ENCODE data around the gene STX16. TPM values are rescaled to one million over a fixed set of nuclear protein-coding genes. Genes with fewer than 3 reads are reported as not detected.

Gene STX16
- total RNA-seq, 1 donor from 2014 or later, result 24.7 TPM

DNA sequence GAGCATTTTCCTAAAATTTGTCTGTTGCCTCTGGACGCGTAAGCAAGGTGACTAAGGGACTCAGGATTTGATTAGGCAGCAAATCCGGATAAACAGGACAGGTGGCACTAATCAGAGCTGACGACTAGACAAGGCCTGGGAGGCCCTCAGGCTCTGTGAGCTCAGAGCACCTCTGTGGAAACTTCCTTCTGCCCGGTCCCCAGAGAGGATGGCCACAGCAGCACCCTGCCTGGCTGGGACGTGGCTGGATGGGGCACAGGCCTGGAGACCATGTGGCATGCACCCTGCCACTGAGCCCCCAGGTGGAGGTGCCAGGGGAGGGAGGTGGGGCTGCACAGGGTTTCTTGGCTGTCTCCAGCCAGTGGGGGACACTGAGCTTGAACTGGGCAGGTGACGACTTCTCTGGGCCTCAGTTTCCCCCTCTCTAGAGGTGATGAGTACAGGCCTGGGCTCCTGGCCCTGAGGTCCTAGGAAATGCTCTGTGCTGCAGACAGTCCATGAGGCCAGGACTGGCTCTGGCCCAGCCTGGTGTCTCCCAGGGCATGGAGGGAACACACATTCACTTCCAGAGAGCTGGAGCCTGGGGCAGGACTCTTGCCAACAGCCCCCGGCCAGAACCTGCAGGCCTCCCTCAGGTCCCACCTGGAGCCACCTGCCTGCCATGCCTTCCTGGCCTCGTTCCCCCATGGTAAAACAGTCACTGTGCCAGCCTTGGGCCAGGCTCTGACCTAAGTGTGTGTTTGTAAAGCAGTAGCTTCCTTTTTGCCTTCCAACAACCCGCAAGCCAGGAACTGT lies 39.6 kb upstream of the STX16 start:
- TF ChIP-seq, protein P1, sequence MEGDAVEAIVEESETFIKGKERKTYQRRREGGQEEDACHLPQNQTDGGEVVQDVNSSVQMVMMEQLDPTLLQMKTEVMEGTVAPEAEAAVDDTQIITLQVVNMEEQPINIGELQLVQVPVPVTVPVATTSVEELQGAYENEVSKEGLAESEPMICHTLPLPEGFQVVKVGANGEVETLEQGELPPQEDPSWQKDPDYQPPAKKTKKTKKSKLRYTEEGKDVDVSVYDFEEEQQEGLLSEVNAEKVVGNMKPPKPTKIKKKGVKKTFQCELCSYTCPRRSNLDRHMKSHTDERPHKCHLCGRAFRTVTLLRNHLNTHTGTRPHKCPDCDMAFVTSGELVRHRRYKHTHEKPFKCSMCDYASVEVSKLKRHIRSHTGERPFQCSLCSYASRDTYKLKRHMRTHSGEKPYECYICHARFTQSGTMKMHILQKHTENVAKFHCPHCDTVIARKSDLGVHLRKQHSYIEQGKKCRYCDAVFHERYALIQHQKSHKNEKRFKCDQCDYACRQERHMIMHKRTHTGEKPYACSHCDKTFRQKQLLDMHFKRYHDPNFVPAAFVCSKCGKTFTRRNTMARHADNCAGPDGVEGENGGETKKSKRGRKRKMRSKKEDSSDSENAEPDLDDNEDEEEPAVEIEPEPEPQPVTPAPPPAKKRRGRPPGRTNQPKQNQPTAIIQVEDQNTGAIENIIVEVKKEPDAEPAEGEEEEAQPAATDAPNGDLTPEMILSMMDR (IDR thresholded peaks at IDR 0.05), result no peak
- no peak for DNase-seq (ENCODE audit: low spot score in 2 of 2)
- Histone ChIP-seq H3K36me3 (no peaks in the 10 kb centered on the region), H3K9me3 (no peaks in the 10 kb centered on the region), H3K27ac (peak overlapping the region; percentile 87 to 89), H3K27me3 (no peaks in the 10 kb centered on the region), H3K4me3 (no peak overlapping the region), H3K4me1 (peaks cover 6 to 19% of the 10 kb centered on the region in 2 donors)
- intact Hi-C loops (cut with DNase I), result loop anchor here (2.0 to 5.0 kb wide), 2 partner anchors 39 to 99 kb away; partner anchors contain the start of gene STX16

DNA sequence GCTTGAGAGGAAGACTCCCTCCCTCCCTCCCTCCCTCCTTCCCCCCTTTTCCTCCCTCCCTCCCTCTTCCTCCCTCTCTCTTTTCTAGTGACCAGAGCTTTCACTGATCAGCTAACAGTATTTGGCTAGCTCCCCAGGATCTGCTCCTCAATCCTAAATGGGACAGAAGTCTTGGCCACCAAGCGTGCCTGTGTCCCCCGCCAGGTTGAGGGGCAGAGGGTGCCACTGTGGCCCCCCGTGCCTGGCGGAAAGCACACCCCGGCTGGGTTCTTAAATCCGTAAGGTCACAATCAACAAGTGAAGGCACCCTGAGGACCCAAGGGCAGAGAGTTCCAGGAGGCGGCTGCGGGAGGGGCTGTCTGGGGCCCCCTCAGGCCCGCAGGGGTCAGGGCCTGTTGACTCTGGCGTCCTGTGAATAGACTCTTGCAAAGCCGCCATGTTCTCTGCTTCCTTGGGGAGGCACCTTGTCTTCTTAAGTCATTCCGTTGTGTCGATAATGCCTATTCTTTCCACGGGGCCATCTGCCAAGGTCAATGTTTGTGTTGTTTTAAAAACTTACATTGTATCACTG lies 38.9 kb upstream of the STX16 start:
- H3K9me3 ChIP-seq, result no peaks in the 10 kb centered on the region
- no peaks in the 10 kb centered on the region for H3K27me3 ChIP-seq
- H3K27ac ChIP-seq, result peak overlapping the region; percentile 87 to 89
- peaks cover 6 to 19% of the 10 kb centered on the region in 2 donors for H3K4me1 ChIP-seq
- intact Hi-C loops (cut with DNase I), result loop anchor here (5.0 kb wide), 1 partner anchor 100 kb away; no protein-coding TSS in a partner anchor
- H3K36me3 ChIP-seq, result no peaks in the 10 kb centered on the region
- TF ChIP-seq, protein P1 (IDR thresholded peaks at IDR 0.05), result no peak
- DNase-seq (ENCODE audit: low spot score in 2 of 2), result no peak
- H3K4me3 ChIP-seq, result peak overlapping the region in 1 of 2 donors; percentile 13

DNA sequence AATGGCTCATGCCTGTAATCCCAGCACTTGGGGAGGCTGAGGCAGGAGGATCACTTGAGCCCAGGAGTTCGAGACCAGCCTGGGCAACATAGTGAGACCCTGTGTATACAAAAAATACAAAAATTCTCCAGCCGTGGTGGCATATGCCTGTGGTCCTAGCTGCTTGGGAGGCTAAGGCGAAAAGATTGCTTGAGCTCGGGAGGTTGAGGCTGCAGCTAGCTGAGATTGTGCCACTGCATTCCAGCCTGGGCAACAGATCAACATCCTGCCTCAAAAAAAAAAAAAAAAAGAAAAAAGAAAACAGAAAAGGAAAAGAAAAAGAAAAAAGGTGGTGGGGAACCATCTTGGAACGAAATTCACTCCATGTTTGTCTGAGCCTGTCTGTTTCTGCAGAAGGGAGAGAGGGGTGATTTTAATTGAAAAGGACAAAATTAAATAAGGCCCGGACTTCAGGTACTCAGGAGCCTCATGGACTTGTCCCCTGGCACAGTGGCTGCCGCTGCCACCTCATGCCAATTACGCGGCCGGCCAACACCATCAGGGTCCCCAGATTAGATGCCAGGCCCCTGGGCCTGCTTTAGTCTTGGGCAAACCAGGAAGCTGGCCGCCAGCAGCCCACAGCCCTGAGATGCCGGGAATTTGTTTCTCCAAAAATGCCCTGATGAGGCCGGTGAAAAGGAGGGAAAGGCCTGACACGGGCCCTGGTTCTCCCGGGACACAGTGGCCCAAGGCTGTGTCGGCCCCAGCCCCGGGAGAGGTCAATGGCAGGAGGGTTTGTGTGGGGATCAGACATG lies 37.8 kb upstream of the STX16 start:
- TF ChIP-seq, protein P1 (IDR thresholded peaks at IDR 0.05), result no peak
- no peaks in the 10 kb centered on the region for H3K9me3 ChIP-seq
- H3K27me3 ChIP-seq, result no peaks in the 10 kb centered on the region
- no peak for DNase-seq (ENCODE audit: low spot score in 2 of 2)
- peak overlapping the region; percentile 87 to 89 for H3K27ac ChIP-seq
- no peak overlapping the region for H3K4me3 ChIP-seq
- peaks cover 6 to 21% of the 10 kb centered on the region in 2 donors for H3K4me1 ChIP-seq
- no peaks in the 10 kb centered on the region for H3K36me3 ChIP-seq
- intact Hi-C loops (cut with DNase I), result loop anchor here (5.0 kb wide), 1 partner anchor 101 kb away; no protein-coding TSS in a partner anchor

DNA sequence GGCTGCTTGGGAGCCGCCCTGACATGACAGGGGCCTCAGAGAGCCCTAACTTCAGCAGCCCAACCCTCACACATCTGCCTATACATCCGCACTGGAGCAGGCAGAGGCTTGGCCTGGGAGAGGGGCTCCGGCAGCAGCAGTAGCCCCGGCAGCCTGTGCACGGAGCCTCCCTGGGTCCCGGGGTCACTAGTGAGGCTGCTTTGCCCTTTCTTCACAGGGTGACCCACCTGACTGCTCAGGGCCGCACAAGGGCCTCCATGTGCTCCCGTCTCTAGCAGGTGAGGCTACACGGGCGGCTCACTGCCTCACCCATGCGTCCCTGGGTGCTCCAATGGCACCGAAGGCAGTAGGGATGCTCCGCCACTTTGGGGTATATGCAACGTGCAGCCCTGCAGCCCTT lies 36.7 kb upstream of the STX16 start:
- no peak for DNase-seq (ENCODE audit: low spot score in 2 of 2)
- Histone ChIP-seq H3K4me3 (no peak overlapping the region), H3K36me3 (no peaks in the 10 kb centered on the region), H3K9me3 (no peaks in the 10 kb centered on the region), H3K4me1 (peaks cover 6 to 25% of the 10 kb centered on the region in 2 donors), H3K27ac (peak overlapping the region; percentile 87 to 89), H3K27me3 (no peaks in the 10 kb centered on the region)
- TF ChIP-seq, protein P1 (IDR thresholded peaks at IDR 0.05), result no peak
- intact Hi-C loops (cut with DNase I), result loop anchor here (5.0 kb wide), 1 partner anchor 102 kb away; no protein-coding TSS in a partner anchor

DNA sequence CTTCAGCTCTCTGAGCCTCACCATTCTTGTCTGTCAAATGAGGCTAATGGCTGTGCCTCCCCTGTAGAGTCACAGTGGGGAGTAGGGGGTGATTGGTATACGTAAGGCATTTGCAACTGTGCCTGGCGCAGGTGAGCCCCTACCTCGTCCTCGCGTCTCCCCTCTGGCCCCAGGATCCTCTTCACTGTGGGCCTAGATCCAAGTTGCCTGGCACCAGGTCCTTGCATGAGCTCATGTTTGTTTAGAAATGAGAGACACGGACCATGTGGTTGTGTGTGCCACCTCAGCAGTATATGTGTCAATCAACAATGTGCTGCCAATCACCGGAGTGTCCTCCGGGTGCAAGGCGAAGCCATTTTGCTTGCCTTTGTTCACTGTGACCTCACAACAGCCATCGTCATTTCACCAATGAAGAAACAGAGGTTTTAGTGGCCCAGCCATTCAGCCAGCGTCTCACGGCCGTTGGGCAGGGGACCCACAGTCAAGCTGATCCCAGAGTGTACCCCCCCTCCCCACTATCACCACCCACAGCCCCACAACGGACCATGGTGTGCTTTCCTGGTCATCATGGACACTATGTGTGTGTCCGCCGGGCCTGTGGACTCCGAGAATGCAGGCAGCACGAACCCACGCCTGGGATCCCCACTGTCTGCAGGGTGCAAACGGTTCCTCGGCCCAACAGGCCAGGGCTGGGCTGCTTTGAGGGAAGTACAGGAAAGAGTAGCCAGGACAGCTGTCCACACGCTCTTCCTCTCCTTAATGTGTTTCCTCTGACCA lies 35.9 kb upstream of the STX16 start:
- Histone ChIP-seq H3K9me3 (no peaks in the 10 kb centered on the region), H3K4me3 (no peak overlapping the region), H3K27ac (no peak overlapping the region), H3K27me3 (no peaks in the 10 kb centered on the region), H3K4me1 (peaks cover 6 to 25% of the 10 kb centered on the region in 2 donors), H3K36me3 (no peaks in the 10 kb centered on the region)
- TF ChIP-seq, protein P1 (IDR thresholded peaks at IDR 0.05), result no peak
- intact Hi-C loops (cut with DNase I), result loop anchor here (5.0 kb wide), 1 partner anchor 103 kb away; no protein-coding TSS in a partner anchor
- no peak for DNase-seq (ENCODE audit: low spot score in 2 of 2)
